ENCODE measurements around the gene MYADML2. TPM values are rescaled to one million over a fixed set of nuclear protein-coding genes. Genes with fewer than 3 reads are reported as not detected.
"Not testable (repeated sequence)": the region's sequence is repeated elsewhere in the genome, so short reads cannot be mapped to it uniquely, and the experiment has no call there.

Gene MYADML2
- total RNA-seq, 4 donors from 2014 or later: 0.76 TPM; not detected in 3

DNA sequence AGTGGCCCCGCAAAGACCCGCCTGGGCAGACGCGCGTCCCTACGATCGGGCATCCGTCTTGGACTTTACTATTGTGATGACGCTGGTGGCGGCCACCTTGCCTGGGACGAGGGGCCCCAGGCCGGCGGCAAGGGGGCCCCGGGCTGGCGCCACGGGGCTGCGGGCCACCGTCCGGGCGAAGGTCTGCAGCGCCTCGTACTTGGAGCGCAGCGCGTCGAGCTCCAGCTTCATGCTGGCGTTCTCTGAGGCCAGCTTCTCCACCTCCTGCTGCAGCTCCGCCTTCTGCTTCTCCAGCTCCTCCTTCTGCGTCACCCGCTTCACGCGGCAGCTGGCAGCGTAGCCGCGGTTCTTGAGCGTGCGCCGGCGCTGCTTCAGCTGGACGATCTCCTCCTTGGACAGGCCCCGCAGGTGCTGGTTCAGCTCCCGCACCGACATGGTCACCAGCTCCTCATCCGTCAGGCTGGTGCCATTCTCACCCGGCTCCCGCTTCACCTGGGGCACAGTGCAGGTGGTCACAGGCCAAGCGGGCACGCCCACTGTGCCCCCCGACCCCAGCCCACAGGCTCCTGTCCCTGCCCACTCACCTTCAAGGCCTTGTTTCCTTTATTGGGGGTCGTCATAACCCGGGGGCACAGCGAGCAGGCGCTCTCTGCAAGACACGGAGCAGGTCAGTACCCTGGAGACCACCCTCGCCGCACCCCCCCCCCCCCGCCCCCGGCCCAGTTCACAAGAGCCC is 24.3 kb downstream of the MYADML2 start:
- no peak for DNase-seq
- Histone ChIP-seq H3K4me1 (peaks cover 16 to 77% (median 18%) of the 10 kb centered on the region in 4 donors), H3K27ac (peak overlapping the region; percentile 27 to 100 (median 72)), H3K9me3 (no peaks in the 10 kb centered on the region), H3K36me3 (peaks cover 0 to 22% (median 0%) of the 10 kb centered on the region in 3 donors), H3K4me3 (peak overlapping the region in 2 of 4 donors; percentile 30 to 39), H3K27me3 (no peaks in the 10 kb centered on the region)
- TF ChIP-seq, protein P1, sequence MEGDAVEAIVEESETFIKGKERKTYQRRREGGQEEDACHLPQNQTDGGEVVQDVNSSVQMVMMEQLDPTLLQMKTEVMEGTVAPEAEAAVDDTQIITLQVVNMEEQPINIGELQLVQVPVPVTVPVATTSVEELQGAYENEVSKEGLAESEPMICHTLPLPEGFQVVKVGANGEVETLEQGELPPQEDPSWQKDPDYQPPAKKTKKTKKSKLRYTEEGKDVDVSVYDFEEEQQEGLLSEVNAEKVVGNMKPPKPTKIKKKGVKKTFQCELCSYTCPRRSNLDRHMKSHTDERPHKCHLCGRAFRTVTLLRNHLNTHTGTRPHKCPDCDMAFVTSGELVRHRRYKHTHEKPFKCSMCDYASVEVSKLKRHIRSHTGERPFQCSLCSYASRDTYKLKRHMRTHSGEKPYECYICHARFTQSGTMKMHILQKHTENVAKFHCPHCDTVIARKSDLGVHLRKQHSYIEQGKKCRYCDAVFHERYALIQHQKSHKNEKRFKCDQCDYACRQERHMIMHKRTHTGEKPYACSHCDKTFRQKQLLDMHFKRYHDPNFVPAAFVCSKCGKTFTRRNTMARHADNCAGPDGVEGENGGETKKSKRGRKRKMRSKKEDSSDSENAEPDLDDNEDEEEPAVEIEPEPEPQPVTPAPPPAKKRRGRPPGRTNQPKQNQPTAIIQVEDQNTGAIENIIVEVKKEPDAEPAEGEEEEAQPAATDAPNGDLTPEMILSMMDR (IDR thresholded peaks at IDR 0.05): no peak
- TF ChIP-seq POLR2A (IDR thresholded peaks at IDR 0.05): no peak

DNA sequence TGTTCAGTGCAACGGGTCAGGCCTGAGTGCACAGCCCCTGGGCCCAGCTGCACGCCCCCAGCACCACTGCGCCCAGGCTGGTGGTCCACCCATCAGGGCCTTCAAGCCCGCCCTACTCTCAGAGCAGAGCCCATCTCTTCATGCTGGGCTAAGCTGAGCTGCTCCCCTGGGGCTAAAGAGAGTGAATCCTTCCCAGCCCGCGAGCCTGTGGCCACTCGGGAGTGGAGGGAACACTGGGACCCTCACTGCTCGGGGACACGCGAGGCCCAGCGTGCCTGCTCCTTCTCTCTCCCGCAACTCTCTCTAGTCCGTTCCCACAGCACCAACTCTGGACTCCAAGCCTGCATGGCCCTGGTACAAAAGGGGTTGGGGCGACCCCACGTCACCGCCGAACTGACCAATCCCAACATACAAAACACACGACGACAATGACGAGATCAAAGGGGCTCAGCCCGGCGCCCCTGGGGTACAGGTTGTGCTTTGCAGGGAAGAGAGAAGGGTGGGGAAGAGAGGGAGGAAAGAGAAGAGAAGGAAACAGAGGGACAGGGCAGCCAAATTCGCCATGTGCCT is 25.0 kb downstream of the MYADML2 start:
- DNase-seq: no peak
- no peak overlapping the region for H3K27ac ChIP-seq
- H3K9me3 ChIP-seq: no peaks in the 10 kb centered on the region
- TF ChIP-seq POLR2A (IDR thresholded peaks at IDR 0.05): no peak
- TF ChIP-seq, protein P1 (IDR thresholded peaks at IDR 0.05): no peak
- peaks cover 0 to 22% (median 0%) of the 10 kb centered on the region in 3 donors for H3K36me3 ChIP-seq
- H3K27me3 ChIP-seq: no peaks in the 10 kb centered on the region
- peaks cover 16 to 81% (median 18%) of the 10 kb centered on the region in 4 donors for H3K4me1 ChIP-seq
- H3K4me3 ChIP-seq: no peak overlapping the region

DNA sequence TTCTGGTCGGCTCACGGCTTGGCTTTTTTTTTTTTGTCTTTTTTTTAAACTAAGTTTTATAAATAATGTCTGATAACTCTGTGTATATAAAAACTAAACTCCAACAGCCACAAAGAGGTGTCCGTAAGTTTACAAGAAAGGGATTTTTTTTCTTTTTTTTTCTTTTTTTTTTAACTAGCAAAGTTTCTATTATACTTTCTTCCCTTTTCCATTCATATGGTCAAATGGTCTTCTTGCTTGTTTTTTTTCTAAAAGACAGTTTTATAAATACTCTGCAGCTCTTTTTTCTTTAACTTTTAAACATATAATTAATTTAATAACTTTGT is 25.5 kb downstream of the MYADML2 start:
- TF ChIP-seq POLR2A (IDR thresholded peaks at IDR 0.05): no peak
- TF ChIP-seq, protein P1 (IDR thresholded peaks at IDR 0.05): no peak
- no peaks in the 10 kb centered on the region for H3K9me3 ChIP-seq
- H3K27me3 ChIP-seq: no peaks in the 10 kb centered on the region
- no peak for DNase-seq
- H3K36me3 ChIP-seq: peaks cover 0 to 22% (median 0%) of the 10 kb centered on the region in 3 donors
- H3K27ac ChIP-seq: no peak overlapping the region
- H3K4me3 ChIP-seq: no peak overlapping the region
- H3K4me1 ChIP-seq: peaks cover 16 to 87% (median 20%) of the 10 kb centered on the region in 4 donors

DNA sequence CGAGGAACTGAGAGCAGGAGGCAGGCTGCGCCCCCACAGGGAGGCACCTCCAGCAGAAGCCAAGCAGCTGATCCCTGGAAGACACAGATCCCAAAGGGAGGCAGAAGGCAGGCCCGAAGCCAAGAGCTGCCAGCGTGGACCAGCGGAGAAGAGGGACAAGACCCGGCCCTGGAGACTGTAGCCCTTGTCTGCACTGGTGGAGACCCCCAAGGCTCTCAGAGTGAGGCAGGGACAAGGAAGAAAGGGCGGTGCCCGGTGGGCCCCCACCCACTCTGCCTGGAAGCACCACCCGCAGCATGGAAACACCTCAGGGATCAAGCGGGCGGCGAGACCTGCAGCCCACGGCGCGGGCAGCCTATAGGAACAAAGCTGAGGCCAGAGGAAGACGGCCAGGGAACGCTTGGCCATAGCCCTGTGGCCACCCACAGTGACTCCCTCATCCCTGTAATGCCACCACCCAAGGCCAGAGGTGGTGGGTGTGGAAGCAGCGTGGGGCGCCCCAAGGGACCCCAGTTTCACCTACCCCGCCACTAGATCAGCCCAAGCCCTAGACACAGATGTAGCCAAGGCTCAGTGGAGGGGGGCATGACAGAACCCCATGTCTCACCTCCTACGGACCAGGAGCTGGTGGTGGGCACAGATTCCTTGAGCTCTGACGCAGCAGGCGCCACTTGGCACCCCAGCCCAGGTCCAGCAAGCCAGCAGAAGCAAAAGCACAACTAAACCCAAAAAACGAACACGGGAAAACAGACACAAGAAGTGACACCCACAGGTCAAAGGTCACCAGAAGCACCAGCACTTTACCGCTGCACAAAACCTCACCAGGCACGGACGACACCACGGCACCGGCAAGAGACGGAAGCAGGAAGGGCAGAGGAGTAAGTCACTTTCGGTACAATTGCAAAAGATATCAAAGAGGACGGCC is 26.2 kb downstream of the MYADML2 start:
- no peak for DNase-seq
- Histone ChIP-seq H3K27me3 (no peaks in the 10 kb centered on the region), H3K9me3 (no peaks in the 10 kb centered on the region), H3K27ac (peak overlapping the region in 1 of 4 donors; percentile 33), H3K36me3 (peaks cover 0 to 24% (median 0%) of the 10 kb centered on the region in 3 donors), H3K4me3 (no peak overlapping the region), H3K4me1 (peaks cover 12 to 81% (median 18%) of the 10 kb centered on the region in 4 donors)
- TF ChIP-seq, protein P1 (IDR thresholded peaks at IDR 0.05): no peak
- no peak for TF ChIP-seq POLR2A (IDR thresholded peaks at IDR 0.05)

DNA sequence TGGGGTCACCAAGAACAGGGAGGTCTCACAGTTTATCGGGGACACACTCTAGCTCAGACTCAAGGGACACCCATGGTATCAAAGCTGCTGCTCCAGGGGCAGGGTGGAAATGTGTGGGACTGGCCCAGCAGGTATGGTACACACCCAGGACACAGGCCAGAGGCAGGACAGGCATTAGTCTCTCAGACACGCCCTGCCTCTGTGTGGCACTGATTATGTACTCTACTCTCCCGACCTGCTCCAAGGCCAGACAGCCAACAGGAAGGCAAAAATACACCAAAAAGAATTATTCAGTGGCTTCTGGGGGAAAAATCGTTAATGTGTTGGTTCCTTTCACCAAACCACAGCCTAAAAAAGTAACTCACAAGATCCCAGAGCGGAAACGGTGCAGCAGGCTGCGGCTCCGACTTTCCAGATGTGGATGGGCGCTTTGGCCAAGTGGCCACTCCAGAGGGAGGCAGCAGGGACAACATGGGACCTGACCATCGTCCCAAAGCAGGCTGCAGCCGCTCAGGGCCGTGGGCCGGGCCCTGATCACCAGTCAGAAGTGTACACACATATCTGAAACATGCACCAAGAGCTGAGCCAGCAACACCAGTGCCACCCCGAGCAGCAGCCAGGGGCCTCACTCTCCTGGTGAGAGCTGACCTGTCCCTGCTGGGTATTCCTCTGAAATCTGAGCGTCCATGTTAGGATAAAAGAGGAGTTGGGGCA is 28.0 kb downstream of the MYADML2 start:
- peaks cover 0 to 43% (median 5%) of the 10 kb centered on the region in 3 donors for H3K36me3 ChIP-seq
- H3K27me3 ChIP-seq: no peaks in the 10 kb centered on the region
- peak in 2 of 3 donors; percentile 83 to 87 for DNase-seq
- peak overlapping the region in 2 of 4 donors; percentile 81 to 99 for H3K4me3 ChIP-seq
- H3K9me3 ChIP-seq: no peaks in the 10 kb centered on the region
- peaks cover 6 to 62% (median 11%) of the 10 kb centered on the region in 4 donors for H3K4me1 ChIP-seq
- peak overlapping the region in 3 of 4 donors; percentile 83 to 97 (median 85) for H3K27ac ChIP-seq
- peak; percentile 69 to 78 for TF ChIP-seq POLR2A (IDR thresholded peaks at IDR 0.05)
- TF ChIP-seq, protein P1 (IDR thresholded peaks at IDR 0.05): no peak

DNA sequence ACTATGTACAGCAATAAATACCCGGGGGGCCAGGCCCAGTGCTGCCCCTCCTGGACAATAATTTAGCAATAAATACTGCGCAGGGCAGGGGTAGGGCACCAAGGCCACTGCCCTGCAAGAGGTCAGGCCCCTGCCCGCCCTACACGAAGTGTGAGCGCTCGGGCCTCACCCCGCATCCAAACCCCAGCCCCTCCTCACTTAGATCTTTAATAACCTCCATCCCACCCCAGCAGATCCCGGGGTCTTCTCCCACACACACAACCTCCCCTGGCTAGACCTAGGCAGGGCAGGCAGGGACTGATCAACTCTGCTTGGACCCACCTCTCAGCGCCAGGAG is 28.7 kb downstream of the MYADML2 start:
- H3K4me3 ChIP-seq: peak overlapping the region; percentile 81 to 99 (median 92)
- not testable (repeated sequence) for H3K9me3 ChIP-seq, H3K27me3 ChIP-seq, DNase-seq
- peaks cover 0 to 49% (median 5%) of the 10 kb centered on the region in 3 donors for H3K36me3 ChIP-seq
- peak overlapping the region; percentile 83 to 97 (median 84) for H3K27ac ChIP-seq
- peaks cover 3 to 55% (median 10%) of the 10 kb centered on the region in 4 donors for H3K4me1 ChIP-seq

Data from Peyer's patch (tissue), 4 donors.